AG09319 (cell line): ENCODE results near the gene HDAC9.
A peak's percentile ranks its signal among the peaks of the same experiment; 100 is the strongest.

Source experiments
- DNase-seq: peaks from one replicate; pipeline ENCODE4 v3.0.0-alpha.2; 2010; ENCODE audit warnings: low read depth; ENCODE audit errors: extremely low read depth
- TF ChIP-seq, protein P1 (sequence below): IDR thresholded peaks from 2 replicates; pipeline ENCODE4 v1.5.1; 2011; ENCODE audit warnings: low read depth, mild to moderate bottlenecking, inconsistent platforms, low read length, moderate library complexity

HDAC9 gene

GRCh38 chr7:18939771-18940592 lies 444.4 kb downstream of the HDAC9 start:
- peak; percentile 28 for DNase-seq
- TF ChIP-seq, protein P1, sequence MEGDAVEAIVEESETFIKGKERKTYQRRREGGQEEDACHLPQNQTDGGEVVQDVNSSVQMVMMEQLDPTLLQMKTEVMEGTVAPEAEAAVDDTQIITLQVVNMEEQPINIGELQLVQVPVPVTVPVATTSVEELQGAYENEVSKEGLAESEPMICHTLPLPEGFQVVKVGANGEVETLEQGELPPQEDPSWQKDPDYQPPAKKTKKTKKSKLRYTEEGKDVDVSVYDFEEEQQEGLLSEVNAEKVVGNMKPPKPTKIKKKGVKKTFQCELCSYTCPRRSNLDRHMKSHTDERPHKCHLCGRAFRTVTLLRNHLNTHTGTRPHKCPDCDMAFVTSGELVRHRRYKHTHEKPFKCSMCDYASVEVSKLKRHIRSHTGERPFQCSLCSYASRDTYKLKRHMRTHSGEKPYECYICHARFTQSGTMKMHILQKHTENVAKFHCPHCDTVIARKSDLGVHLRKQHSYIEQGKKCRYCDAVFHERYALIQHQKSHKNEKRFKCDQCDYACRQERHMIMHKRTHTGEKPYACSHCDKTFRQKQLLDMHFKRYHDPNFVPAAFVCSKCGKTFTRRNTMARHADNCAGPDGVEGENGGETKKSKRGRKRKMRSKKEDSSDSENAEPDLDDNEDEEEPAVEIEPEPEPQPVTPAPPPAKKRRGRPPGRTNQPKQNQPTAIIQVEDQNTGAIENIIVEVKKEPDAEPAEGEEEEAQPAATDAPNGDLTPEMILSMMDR: no peak

DNA sequence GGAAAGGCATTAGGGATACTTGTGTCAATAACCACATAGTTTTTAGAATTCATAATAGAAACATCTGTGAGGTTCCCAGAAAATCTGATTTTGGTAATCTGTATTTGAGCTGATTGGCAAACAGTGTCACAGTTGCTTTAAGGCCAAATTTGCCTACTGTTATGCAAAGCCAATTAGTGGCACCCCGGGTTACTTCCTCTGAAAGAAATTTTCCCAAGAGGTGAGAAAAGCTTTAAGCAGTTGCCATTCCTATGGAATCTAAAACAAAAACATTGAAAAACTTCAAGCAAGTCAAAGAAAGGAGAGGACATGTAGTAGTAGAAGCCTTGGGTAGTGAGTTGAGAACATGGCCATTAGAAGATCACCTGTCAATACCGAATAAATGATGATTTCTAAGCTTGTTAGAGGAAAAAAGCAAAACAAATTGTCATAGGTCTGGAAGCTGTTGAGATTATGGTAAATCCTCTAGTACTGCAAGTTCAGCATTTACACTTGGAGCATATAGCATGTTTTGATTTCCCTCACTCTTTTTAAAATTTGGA lies 445.1 kb downstream of the HDAC9 start:
- DNase-seq: no peak
- TF ChIP-seq, protein P1: no peak

GRCh38 chr7:18941207-18941606 lies 445.7 kb downstream of the HDAC9 start:
- DNase-seq: no peak
- TF ChIP-seq, protein P1: no peak

GRCh38 chr7:18948521-18948920 lies 453.0 kb downstream of the HDAC9 start:
- TF ChIP-seq, protein P1: no peak

GRCh38 chr7:18952846-18953245 lies 457.3 kb downstream of the HDAC9 start:
- DNase-seq: no peak
- TF ChIP-seq, protein P1: no peak

More at GRCh38 chr7:18948521-18948920, 453.0 kb downstream of the HDAC9 start:
- no peak for DNase-seq

GRCh38 chr7:18958627-18959026 lies 463.1 kb downstream of the HDAC9 start:
- TF ChIP-seq, protein P1: no peak
- DNase-seq: no peak

- DNase-seq: no peak
- TF ChIP-seq, protein P1: no peak
Measured at GRCh38 chr7:18960725-18961124, 465.2 kb downstream of the HDAC9 start.
